ENCODE data around the gene PREPL.

DNA sequence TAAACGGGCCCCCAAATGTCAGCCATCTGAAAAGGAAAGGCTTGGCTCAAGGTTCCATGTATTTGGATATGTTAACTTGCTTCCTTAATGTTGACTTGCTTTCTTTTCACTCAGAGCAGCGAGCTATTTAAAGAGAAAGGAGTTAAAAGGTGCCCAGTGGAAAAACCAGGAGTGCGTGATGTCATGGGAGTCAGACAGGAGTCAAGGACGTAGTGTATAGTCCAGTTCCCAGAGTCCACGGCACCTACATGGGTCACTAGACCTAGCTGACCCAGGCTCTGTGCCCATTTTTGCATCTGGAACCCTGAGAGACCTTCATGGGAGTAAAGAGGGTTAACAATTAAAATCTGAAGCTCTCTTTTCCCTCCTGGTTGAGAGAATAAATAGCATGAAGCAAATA is 66.2 kb downstream of the PREPL start:
- TF ChIP-seq, protein P1, sequence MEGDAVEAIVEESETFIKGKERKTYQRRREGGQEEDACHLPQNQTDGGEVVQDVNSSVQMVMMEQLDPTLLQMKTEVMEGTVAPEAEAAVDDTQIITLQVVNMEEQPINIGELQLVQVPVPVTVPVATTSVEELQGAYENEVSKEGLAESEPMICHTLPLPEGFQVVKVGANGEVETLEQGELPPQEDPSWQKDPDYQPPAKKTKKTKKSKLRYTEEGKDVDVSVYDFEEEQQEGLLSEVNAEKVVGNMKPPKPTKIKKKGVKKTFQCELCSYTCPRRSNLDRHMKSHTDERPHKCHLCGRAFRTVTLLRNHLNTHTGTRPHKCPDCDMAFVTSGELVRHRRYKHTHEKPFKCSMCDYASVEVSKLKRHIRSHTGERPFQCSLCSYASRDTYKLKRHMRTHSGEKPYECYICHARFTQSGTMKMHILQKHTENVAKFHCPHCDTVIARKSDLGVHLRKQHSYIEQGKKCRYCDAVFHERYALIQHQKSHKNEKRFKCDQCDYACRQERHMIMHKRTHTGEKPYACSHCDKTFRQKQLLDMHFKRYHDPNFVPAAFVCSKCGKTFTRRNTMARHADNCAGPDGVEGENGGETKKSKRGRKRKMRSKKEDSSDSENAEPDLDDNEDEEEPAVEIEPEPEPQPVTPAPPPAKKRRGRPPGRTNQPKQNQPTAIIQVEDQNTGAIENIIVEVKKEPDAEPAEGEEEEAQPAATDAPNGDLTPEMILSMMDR (conservative IDR thresholded peaks at IDR 0.05; ENCODE audit: low read depth in 2 of 2), result no peak
- TF ChIP-seq, protein P2, sequence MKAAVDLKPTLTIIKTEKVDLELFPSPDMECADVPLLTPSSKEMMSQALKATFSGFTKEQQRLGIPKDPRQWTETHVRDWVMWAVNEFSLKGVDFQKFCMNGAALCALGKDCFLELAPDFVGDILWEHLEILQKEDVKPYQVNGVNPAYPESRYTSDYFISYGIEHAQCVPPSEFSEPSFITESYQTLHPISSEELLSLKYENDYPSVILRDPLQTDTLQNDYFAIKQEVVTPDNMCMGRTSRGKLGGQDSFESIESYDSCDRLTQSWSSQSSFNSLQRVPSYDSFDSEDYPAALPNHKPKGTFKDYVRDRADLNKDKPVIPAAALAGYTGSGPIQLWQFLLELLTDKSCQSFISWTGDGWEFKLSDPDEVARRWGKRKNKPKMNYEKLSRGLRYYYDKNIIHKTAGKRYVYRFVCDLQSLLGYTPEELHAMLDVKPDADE (IDR thresholded peaks at IDR 0.05), result no peak
- TF ChIP-seq NANOG (IDR thresholded peaks at IDR 0.05; ENCODE audit: borderline replicate concordance), result no peak
- TF ChIP-seq POLR2AphosphoS5 (IDR thresholded peaks at IDR 0.05; ENCODE audit: low read depth), result no peak
- no peak for TF ChIP-seq CREB1 (CRISPR knock-in tag; IDR thresholded peaks at IDR 0.05; ENCODE audit: low read depth)
- TF ChIP-seq EZH2 (IDR thresholded peaks at IDR 0.05; ENCODE audit: low read depth, unreplicated experiment), result no peak
